K562 (cell line): ENCODE measurements around the gene PLEKHG1. TPM values are rescaled to one million over a fixed set of nuclear protein-coding genes. Genes with fewer than 3 reads are reported as not detected.

Experiments
- ATAC-seq: fragments of 200-7000 bp; cut with Tn5 transposase; 3 replicates; pipeline ENCODE4 v1.9.1; 2020; ENCODE audit warnings: moderate library complexity
- BruUV-seq: library from RNA; stranded (reverse); fragments of 400-500 nt; replicated peaks from 2 replicates; lab custom pipeline; 2021; lab: Mats Ljungman, UMichigan
- CTCF ChIA-PET: fragments of 300-600 bp; formaldehyde crosslinking; extraction: SDS; loops from one replicate; lab custom pipeline; 2021; ENCODE audit warnings: low intra/inter-chr PET ratio; lab: Yijun Ruan, JAX
- POLR2A ChIA-PET: fragments of 300-600, 350-650 bp; sonication (Branson Sonifier 250); formaldehyde crosslinking; extraction: SDS; loops from one replicate; lab custom pipeline; 2021; ENCODE audit warnings: antibody characterized with exemption, inconsistent platforms; lab: Yijun Ruan, JAX
- DNase-seq, 4 experiments: peaks; one replicate each; pipeline versions ENCODE4 v3.0.0 to v3.0.0-alpha.2; 2011 to 2018; ENCODE audit warnings: low spot score in 3 of 4, mixed read lengths in 3 of 4; ENCODE audit errors: extremely low read depth in 1 of 4
- FAIRE-seq: peaks from 2 replicates; lab custom pipeline; 2011; peaks lifted over from hg19 to GRCh38; lab: Jason Lieb, UNC
- H2AFZ ChIP-seq: 2 replicates; pipeline ENCODE4 v1.6.0; 2011; ENCODE audit warnings: low read depth, low read length, control low read depth, inconsistent platforms
- H3K27ac ChIP-seq: fragments of 200-600 bp; 3 replicates; pipeline ENCODE4 v1.8.0; 2011; ENCODE audit warnings: low read depth, mild to moderate bottlenecking, control low read depth, inconsistent platforms, low read length, moderate library complexity, mixed read lengths; ENCODE audit errors: extremely low read depth
- H3K27me3 ChIP-seq, 2 experiments: fragments of 300-600 bp in 1 of 2; 2 replicates in 1 of 2; 3 replicates in 1 of 2; pipeline versions ENCODE4 v1.6.0 to v1.8.0; 2011; ENCODE audit warnings: inconsistent platforms in 2 of 2, low read length in 2 of 2, mild to moderate bottlenecking in 1 of 2, mixed read lengths in 1 of 2, moderate library complexity in 1 of 2; ENCODE audit not compliant: control insufficient read depth in 2 of 2, insufficient read depth in 2 of 2
- H3K36me3 ChIP-seq: fragments of 300-600 bp; 3 replicates; pipeline ENCODE4 v1.8.0; 2011; ENCODE audit warnings: mild to moderate bottlenecking, low read length, inconsistent platforms; ENCODE audit not compliant: control insufficient read depth, insufficient read depth
- H3K4me1 ChIP-seq, 2 experiments: fragments of 200-600 bp in 1 of 2; replicated peaks in 1 of 2; 2 replicates in 1 of 2; 3 replicates in 1 of 2; pipeline versions ENCODE4 v1.5.1 to v1.8.0; 2011; ENCODE audit warnings: inconsistent platforms in 2 of 2, low read length in 2 of 2, mild to moderate bottlenecking in 1 of 2, mixed read lengths in 1 of 2, moderate library complexity in 1 of 2; ENCODE audit not compliant: control insufficient read depth in 2 of 2, insufficient read depth in 2 of 2
- H3K4me2 ChIP-seq: 2 replicates; pipeline ENCODE4 v1.6.1; 2011; ENCODE audit warnings: low read length, control low read depth, inconsistent platforms, mixed read lengths; ENCODE audit not compliant: insufficient read depth
- H3K4me3 ChIP-seq: fragments of 200-600 bp; sonication (generic), shearing (Covaris generic); 2 replicates; pipeline ENCODE4 v1.5.1; 2016; ENCODE audit warnings: control low read depth, inconsistent platforms
- H3K79me2 ChIP-seq: fragments of 200-600 bp; 3 replicates; pipeline ENCODE4 v1.8.0; 2011; ENCODE audit warnings: low read length, inconsistent platforms; ENCODE audit not compliant: control insufficient read depth, insufficient read depth
- H3K9ac ChIP-seq, 2 experiments: 2 replicates each; pipeline versions ENCODE4 v1.6.0 to v1.6.1; 2011; ENCODE audit warnings: low read depth in 2 of 2, low read length in 2 of 2, control low read depth in 1 of 2, inconsistent platforms in 1 of 2, mild to moderate bottlenecking in 1 of 2, mixed read lengths in 1 of 2; ENCODE audit not compliant: insufficient read depth in 1 of 2
- H3K9me1 ChIP-seq: one replicate; pipeline ENCODE4 v1.6.0; 2011; ENCODE audit warnings: inconsistent platforms, mild to moderate bottlenecking, low read length, moderate library complexity; ENCODE audit not compliant: control insufficient read depth, insufficient read depth
- H3K9me3 ChIP-seq: replicated peaks from 2 replicates; pipeline ENCODE4 v1.5.1; 2011; ENCODE audit warnings: low read depth, low read length, inconsistent platforms; ENCODE audit not compliant: control insufficient read depth, insufficient read depth
- H4K20me1 ChIP-seq: replicated peaks from 2 replicates; pipeline ENCODE4 v1.6.1; 2011; ENCODE audit warnings: low read length, inconsistent platforms, mixed read lengths; ENCODE audit not compliant: control insufficient read depth, insufficient read depth
- CGGBP1 ChIP-seq: fragments of 250-450 bp; sonication (Bioruptor Pico); IDR thresholded peaks from 2 replicates; pipeline ENCODE4 v1.9.0; 2021; ENCODE audit warnings: mild to moderate bottlenecking
- KLF6 ChIP-seq: fragments of 250-450 bp; sonication (Bioruptor Pico); IDR thresholded peaks from 2 replicates; pipeline ENCODE4 v1.4.0; 2020; ENCODE audit warnings: mild to moderate bottlenecking, moderate library complexity, borderline replicate concordance
- PHTF2 ChIP-seq: fragments of 250-450 bp; sonication (Bioruptor Pico); IDR thresholded peaks from 2 replicates; pipeline ENCODE4 v1.5.0; 2021; ENCODE audit warnings: mild to moderate bottlenecking
- PPARD ChIP-seq: fragments of 250-450 bp; sonication (Bioruptor Pico); IDR thresholded peaks from 2 replicates; pipeline ENCODE4 v1.8.0; 2022; ENCODE audit warnings: inconsistent platforms, mild to moderate bottlenecking, moderate library complexity
- VEZF1 ChIP-seq: fragments of 200-800 bp; sonication (Bioruptor generic); IDR thresholded peaks from 2 replicates; pipeline ENCODE4 v1.6.1; 2017; ENCODE audit warnings: missing genetic modification characterization, missing compliant biosample characterization
- ZNF384 ChIP-seq: IDR thresholded peaks from 2 replicates; pipeline ENCODE4 v1.6.1; 2012; ENCODE audit warnings: low read depth, low read length, improper control_type of control experiment
- WGBS: fragments of 100-300 bp; shearing (Covaris generic); methylation state at CpG from one replicate; pipeline ENCODE4 v1.1.6; 2016; ENCODE audit warnings: low coverage, mixed read lengths; ENCODE audit not compliant: insufficient coverage; ENCODE audit errors: missing lambda C conversion rate; 5-methylcytosine and 5-hydroxymethylcytosine counted together
- in situ Hi-C: fragments of 300-500 bp; cut with MboI; formaldehyde crosslinking; loops from 4 replicates; pipeline ENCODE4 v1.15.0; 2018; ENCODE audit warnings: inconsistent platforms, mixed read lengths
- intact Hi-C: fragments of 100-400 bp; cut with micrococcal nuclease; formaldehyde crosslinking; loops from 2 replicates; pipeline ENCODE4 v1.14.2; 2022
- polyA plus RNA-seq, 8 experiments: library from polyadenylated mRNA; depleted of rRNA in 4 of 8; stranded (reverse) in 5 of 8; unstranded in 3 of 8; fragments of >200 nt; fragmentation: Nextera tagmentation in 2 of 8; fragmentation: Illumina TruSeq in 1 of 8; extraction: Ambion mirVana in 2 of 8; extraction: Trizol in 1 of 8; gene quantifications; 2 replicates each; pipeline versions ENCODE4 v1.2.1 to v1.2.3, GENCODE V29; 2011 to 2014; ENCODE audit warnings: inconsistent platforms in 1 of 8, missing spikeins in 1 of 8
- total RNA-seq, 7 experiments: library from RNA; depleted of rRNA in 6 of 7; stranded (reverse); fragments of >200 nt in 6 of 7; fragmentation: Illumina TruSeq in 2 of 7; extraction: Trizol in 2 of 7; gene quantifications; 2 replicates each; pipeline versions ENCODE4 v1.2.1 to v1.2.3, GENCODE V29; 2011 to 2021; ENCODE audit warnings: low replicate concordance in 1 of 7

PLEKHG1 gene
- total and polyA plus RNA-seq, 9 of the 15 experiments (the other 6 are each of a cell fraction or from before 2014, with no cell fraction given), result 0.03 to 0.16 (median 0.03) TPM; not detected in 6

- whole genome bisulfite sequencing, result 0% methylated on average over 1 of the region's 1 CpG
- Histone ChIP-seq H3K79me2 (no peaks in the 10 kb centered on the region), H3K9me3 (no peaks in the 10 kb centered on the region), H3K36me3 (no peaks in the 10 kb centered on the region), H3K27me3 (peaks cover 24 to 41% of the 10 kb centered on the region in 2 experiments), H2AFZ (no peak overlapping the region), H3K4me3 (no peak overlapping the region), H3K4me2 (no peak overlapping the region), H3K4me1 (no peaks in the 10 kb centered on the region), H3K9ac (no peak overlapping the region), H4K20me1 (0 out of 2 replicates have a peak, but pooled peaks cover 2% of the 10 kb centered on the region), H3K9me1 (no peaks in the 10 kb centered on the region), H3K27ac (no peak overlapping the region)
- CTCF ChIA-PET, result no interaction called here
- in situ Hi-C loops (no loop called here), intact Hi-C loops (no loop called here)
- TF ChIP-seq VEZF1 (no peak), PPARD (no peak), PHTF2 (no peak), KLF6 (CRISPR knock-in tag) (no peak), CGGBP1 (CRISPR knock-in tag) (no peak), ZNF384 (no peak)
- DNase-seq (no peak), ATAC-seq (no peak), FAIRE-seq (no peak)
- no TSS peak for BruUV-seq
- POLR2A ChIA-PET, result interaction anchor here (1.0 kb wide), 1 partner anchor 8 kb away, joined by 3 read pairs; no protein-coding TSS in a partner anchor
Observed at GRCh38 chr6:150634964-150635292, 35.2 kb downstream of the PLEKHG1 start.
